ENCODE data around the gene TRIM52. TPM values are rescaled to one million over a fixed set of nuclear protein-coding genes. Genes with fewer than 3 reads are reported as not detected.
"Not testable (repeated sequence)": the region's sequence is repeated elsewhere in the genome, so short reads cannot be mapped to it uniquely, and the experiment has no call there.

Gene TRIM52
- total and polyA plus RNA-seq, 2 donors (not counting 1 experiment from before 2014, with no cell fraction given), result 7.9 to 8.1 TPM

GRCh38 chr5:181271081-181271480 lies 10.1 kb upstream of the TRIM52 start:
- H3K4me1 ChIP-seq (ENCODE audit: control insufficient read depth, extremely low read depth, insufficient read depth, low read length), result no peaks in the 10 kb centered on the region
- H3K79me2 ChIP-seq (ENCODE audit: control insufficient read depth, insufficient read depth, low read length), result no peaks in the 10 kb centered on the region
- DNase-seq (ENCODE audit: low read depth in 2 of 2), result no peak
- no peak overlapping the region for H2AFZ ChIP-seq (ENCODE audit: low read length)
- TF ChIP-seq CTCF (conservative IDR thresholded peaks at IDR 0.05 in 1 of 2, IDR thresholded peaks at IDR 0.05 in 1 of 2; ENCODE audit: low read depth in 1 of 2, low read length in 2 of 2), result no peak
- no peak for TF ChIP-seq EZH2 (IDR thresholded peaks at IDR 0.05; ENCODE audit: low read length, missing control alignments)
- H4K20me1 ChIP-seq (ENCODE audit: control insufficient read depth, extremely low read depth, insufficient read depth, low read length), result no peaks in the 10 kb centered on the region
- H3K9ac ChIP-seq (ENCODE audit: insufficient read depth, low read length), result no peak overlapping the region
- no peak overlapping the region for H3K4me3 ChIP-seq (replicated peaks in 1 of 4; ENCODE audit: control extremely low read depth in 1 of 4, insufficient read depth in 1 of 4, low read depth in 3 of 4, low read length in 4 of 4)
- H3K27ac ChIP-seq (ENCODE audit: insufficient read depth, low read length), result no peak overlapping the region
- H3K27me3 ChIP-seq (ENCODE audit: control insufficient read depth, insufficient read depth, low read length), result no peaks in the 10 kb centered on the region
- no peaks in the 10 kb centered on the region for H3K36me3 ChIP-seq (ENCODE audit: control insufficient read depth, insufficient read depth, low read length)
- no peaks in the 10 kb centered on the region for H3K9me3 ChIP-seq (ENCODE audit: control insufficient read depth, insufficient read depth, low read depth, low read length)
- no peak overlapping the region for H3K4me2 ChIP-seq (ENCODE audit: extremely low read depth, insufficient read depth, low read length)

- not testable (repeated sequence) for DNase-seq (ENCODE audit: low read depth in 2 of 2); H3K27ac ChIP-seq (ENCODE audit: insufficient read depth, low read length)
Measured at GRCh38 chr5:181267907-181268306, 7.0 kb upstream of the TRIM52 start.

GRCh38 chr5:181267291-181267904 lies 6.5 kb upstream of the TRIM52 start:
- H3K4me3 ChIP-seq (replicated peaks in 1 of 4; ENCODE audit: control extremely low read depth in 1 of 4, insufficient read depth in 1 of 4, low read depth in 3 of 4, low read length in 4 of 4); H3K9ac ChIP-seq (ENCODE audit: insufficient read depth, low read length); DNase-seq (ENCODE audit: low read depth in 2 of 2); H3K4me2 ChIP-seq (ENCODE audit: extremely low read depth, insufficient read depth, low read length); H3K9me3 ChIP-seq (ENCODE audit: control insufficient read depth, insufficient read depth, low read depth, low read length); H4K20me1 ChIP-seq (ENCODE audit: control insufficient read depth, extremely low read depth, insufficient read depth, low read length); H2AFZ ChIP-seq (ENCODE audit: low read length); H3K4me1 ChIP-seq (ENCODE audit: control insufficient read depth, extremely low read depth, insufficient read depth, low read length); H3K36me3 ChIP-seq (ENCODE audit: control insufficient read depth, insufficient read depth, low read length); H3K27me3 ChIP-seq (ENCODE audit: control insufficient read depth, insufficient read depth, low read length); H3K27ac ChIP-seq (ENCODE audit: insufficient read depth, low read length); H3K79me2 ChIP-seq (ENCODE audit: control insufficient read depth, insufficient read depth, low read length): not testable (repeated sequence)

More at GRCh38 chr5:181267907-181268306, 7.0 kb upstream of the TRIM52 start:
- H3K36me3 ChIP-seq (ENCODE audit: control insufficient read depth, insufficient read depth, low read length); H3K79me2 ChIP-seq (ENCODE audit: control insufficient read depth, insufficient read depth, low read length); H3K27me3 ChIP-seq (ENCODE audit: control insufficient read depth, insufficient read depth, low read length); H2AFZ ChIP-seq (ENCODE audit: low read length); H3K9me3 ChIP-seq (ENCODE audit: control insufficient read depth, insufficient read depth, low read depth, low read length); H3K4me3 ChIP-seq (replicated peaks in 1 of 4; ENCODE audit: control extremely low read depth in 1 of 4, insufficient read depth in 1 of 4, low read depth in 3 of 4, low read length in 4 of 4); H4K20me1 ChIP-seq (ENCODE audit: control insufficient read depth, extremely low read depth, insufficient read depth, low read length); H3K9ac ChIP-seq (ENCODE audit: insufficient read depth, low read length); H3K4me2 ChIP-seq (ENCODE audit: extremely low read depth, insufficient read depth, low read length); H3K4me1 ChIP-seq (ENCODE audit: control insufficient read depth, extremely low read depth, insufficient read depth, low read length): not testable (repeated sequence)

DNA sequence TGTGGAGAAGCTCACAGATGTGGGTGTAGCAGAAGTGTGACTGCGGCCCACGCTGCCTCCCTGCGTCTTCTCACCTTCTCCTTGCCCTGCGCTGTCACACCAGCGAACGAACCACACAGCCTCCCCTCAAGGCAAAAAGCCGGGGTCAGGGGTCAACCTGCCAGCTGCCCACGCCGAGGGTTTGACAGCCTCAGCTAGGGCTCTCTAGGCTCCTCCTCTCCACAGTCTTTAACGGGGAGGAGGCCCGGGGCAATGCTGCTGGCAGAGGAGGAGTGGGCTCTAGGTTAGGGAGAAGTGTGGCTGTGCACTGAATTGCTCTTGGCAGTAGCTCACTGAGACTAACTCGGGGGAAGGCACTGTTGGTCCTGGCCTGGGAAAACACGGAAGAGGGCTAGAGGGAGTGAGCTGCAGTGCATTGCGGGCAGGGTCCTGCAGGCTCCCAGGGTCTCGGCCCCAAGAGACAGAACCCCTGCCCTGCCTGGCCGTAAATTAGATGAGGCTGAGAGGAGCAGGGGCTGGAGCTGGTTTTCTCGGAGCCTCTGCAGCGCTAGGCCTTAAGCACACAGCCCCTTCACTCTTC lies 4.2 kb upstream of the TRIM52 start:
- no peak for DNase-seq (ENCODE audit: low read depth in 2 of 2)
- no peaks in the 10 kb centered on the region for H3K27me3 ChIP-seq (ENCODE audit: control insufficient read depth, insufficient read depth, low read length)
- no peaks in the 10 kb centered on the region for H3K4me1 ChIP-seq (ENCODE audit: control insufficient read depth, extremely low read depth, insufficient read depth, low read length)
- no peak overlapping the region for H3K27ac ChIP-seq (ENCODE audit: insufficient read depth, low read length)
- peaks cover 12% of the 10 kb centered on the region for H3K79me2 ChIP-seq (ENCODE audit: control insufficient read depth, insufficient read depth, low read length)
- H3K9me3 ChIP-seq (ENCODE audit: control insufficient read depth, insufficient read depth, low read depth, low read length), result no peaks in the 10 kb centered on the region
- H4K20me1 ChIP-seq (ENCODE audit: control insufficient read depth, extremely low read depth, insufficient read depth, low read length), result no peaks in the 10 kb centered on the region
- TF ChIP-seq CTCF (conservative IDR thresholded peaks at IDR 0.05 in 1 of 2, IDR thresholded peaks at IDR 0.05 in 1 of 2; ENCODE audit: low read depth in 1 of 2, low read length in 2 of 2), result no peak
- no peak for TF ChIP-seq EZH2 (IDR thresholded peaks at IDR 0.05; ENCODE audit: low read length, missing control alignments)
- H2AFZ ChIP-seq (ENCODE audit: low read length), result no peak overlapping the region
- no peak overlapping the region for H3K9ac ChIP-seq (ENCODE audit: insufficient read depth, low read length)
- no peak overlapping the region for H3K4me3 ChIP-seq (replicated peaks in 1 of 4; ENCODE audit: control extremely low read depth in 1 of 4, insufficient read depth in 1 of 4, low read depth in 3 of 4, low read length in 4 of 4)
- no peaks in the 10 kb centered on the region for H3K36me3 ChIP-seq (ENCODE audit: control insufficient read depth, insufficient read depth, low read length)
- H3K4me2 ChIP-seq (ENCODE audit: extremely low read depth, insufficient read depth, low read length), result no peak overlapping the region

Data from fibroblast of lung (primary cell).